ENCODE results near the gene DYNC2LI1. TPM values are rescaled to one million over a fixed set of nuclear protein-coding genes. Genes with fewer than 3 reads are reported as not detected.

The DYNC2LI1 gene
- total and polyA plus RNA-seq, 2 of the 8 experiments (the other 6 are each of a cell fraction or from before 2014, with no cell fraction given): 3.9 to 7.6 TPM

GRCh38 chr2:43818761-43819160 lies 44.9 kb downstream of the DYNC2LI1 start:
- no peaks in the 10 kb centered on the region for H3K36me3 ChIP-seq (ENCODE audit: control insufficient read depth in 2 of 4, insufficient read depth in 4 of 4, low read length in 3 of 4)
- H3K4ac ChIP-seq (replicated peaks; ENCODE audit: insufficient read length, low read depth, low read length): no peak overlapping the region
- H4K8ac ChIP-seq (ENCODE audit: extremely low read depth, insufficient read depth, low read length): no peak overlapping the region
- FAIRE-seq: no peak
- H2AFZ ChIP-seq (ENCODE audit: low read length): no peak overlapping the region
- no peak overlapping the region for H3K14ac ChIP-seq (ENCODE audit: insufficient read length)
- H3K56ac ChIP-seq (replicated peaks; ENCODE audit: insufficient read length, low read depth, low read length): no peak overlapping the region
- H3K27ac ChIP-seq (ENCODE audit: low read depth, low read length): no peak overlapping the region
- H3K79me1 ChIP-seq (ENCODE audit: low read depth, low read length): no peaks in the 10 kb centered on the region
- H3K4me2 ChIP-seq (ENCODE audit: insufficient read depth in 1 of 2, low read depth in 2 of 2, low read length in 2 of 2): no peak overlapping the region
- no peak for DNase-seq (ENCODE audit: low read depth in 1 of 2, low spot score in 2 of 2)
- no peaks in the 10 kb centered on the region for H3K9me3 ChIP-seq (ENCODE audit: insufficient read depth in 2 of 2, low read depth in 1 of 2, low read length in 1 of 2)
- H3K23me2 ChIP-seq (ENCODE audit: low read depth, low read length): no peaks in the 10 kb centered on the region
- H2AK5ac ChIP-seq (ENCODE audit: low read depth, low read length): no peak overlapping the region
- no peak overlapping the region for H2BK120ac ChIP-seq (replicated peaks; ENCODE audit: low read depth, low read length)
- no peak overlapping the region for H2BK5ac ChIP-seq (ENCODE audit: low read depth, low read length)
- no peak overlapping the region for H4K91ac ChIP-seq (replicated peaks; ENCODE audit: insufficient read length, low read length)
- no peak overlapping the region for H4K5ac ChIP-seq (ENCODE audit: insufficient read length, low read depth, low read length)
- TF ChIP-seq TBP (IDR thresholded peaks at IDR 0.05; ENCODE audit: low read depth, low read length): no peak
- TF ChIP-seq RXRA (IDR thresholded peaks at IDR 0.05; ENCODE audit: insufficient read depth, low read depth, low read length): no peak
- H3K18ac ChIP-seq (ENCODE audit: extremely low read depth, low read length): no peak overlapping the region
- no peak overlapping the region for H2BK12ac ChIP-seq (ENCODE audit: low read depth, low read length)
- H3K23ac ChIP-seq (ENCODE audit: insufficient read length): no peak overlapping the region
- ChIA-PET CTCF (ENCODE audit: partially characterized antibody) (no interaction called here), POLR2A (ENCODE audit: partially characterized antibody) (no interaction called here)
- no peaks in the 10 kb centered on the region for H3K27me3 ChIP-seq (replicated peaks in 1 of 4; ENCODE audit: control insufficient read depth in 3 of 4, extremely low read depth in 1 of 4, insufficient read depth in 3 of 4, low read length in 3 of 4)
- H4K20me1 ChIP-seq (replicated peaks in 1 of 2; ENCODE audit: control insufficient read depth in 1 of 2, insufficient read depth in 2 of 2, low read length in 2 of 2): no peaks in the 10 kb centered on the region
- no peaks in the 10 kb centered on the region for H3K79me2 ChIP-seq (ENCODE audit: control insufficient read depth in 1 of 2, insufficient read depth in 2 of 2, low read length in 2 of 2)
- H3K4me3 ChIP-seq (ENCODE audit: extremely low read depth in 1 of 4, insufficient read depth in 2 of 4, low read depth in 3 of 4, low read length in 4 of 4): no peak overlapping the region
- no peak overlapping the region for H2BK20ac ChIP-seq (ENCODE audit: low read length)
- no peak overlapping the region for H3K9ac ChIP-seq (replicated peaks in 1 of 4; ENCODE audit: extremely low read depth in 1 of 4, low read depth in 3 of 4, low read length in 3 of 4)
- 93% methylated on average over 5 of the region's 5 CpGs; no CpG with 5 or more reads in 1 of the 2 experiments for WGBS, 2 experiments (ENCODE audit: extremely low coverage in 1 of 2, insufficient coverage in 1 of 2, insufficient read length in 1 of 2, insufficient replicate concordance in 2 of 2, low coverage in 1 of 2, low lambda C conversion rate in 2 of 2, missing lambda C conversion rate in 1 of 2)
- no peak overlapping the region for H2BK15ac ChIP-seq (ENCODE audit: low read length)
- H3K4me1 ChIP-seq (replicated peaks in 1 of 4; ENCODE audit: control insufficient read depth in 3 of 4, insufficient read depth in 4 of 4, low read length in 3 of 4): peaks cover 0 to 3% (median under 1%) of the 10 kb centered on the region in 4 experiments; a peak in 2 of 7 replicates
